ENCODE measurements around the gene TMTC4.

GRCh38 chr13:100660761-100661160, 13.8 kb downstream of the TMTC4 start:
- TF ChIP-seq CTCF (IDR thresholded peaks at IDR 0.05; ENCODE audit: poor library complexity), result no peak
- no peak for TF ChIP-seq EZH2 (IDR thresholded peaks at IDR 0.05; ENCODE audit: borderline replicate concordance)
- no peak for TF ChIP-seq EZH2phosphoT487 (IDR thresholded peaks at IDR 0.05; ENCODE audit: low read depth, severe bottlenecking, unreplicated experiment)

All from hepatocyte (in vitro differentiated cells).